SK-N-SH (cell line): ENCODE measurements around the gene NAMPT. TPM values are rescaled to one million over a fixed set of nuclear protein-coding genes. Genes with fewer than 3 reads are reported as not detected.

ENCODE experiments used
- CTCF ChIA-PET: fragments of 300-600, 350-600 bp; formaldehyde crosslinking; extraction: SDS; loops from one replicate; lab custom pipeline; 2021; lab: Yijun Ruan, JAX
- POLR2A ChIA-PET: fragments of 350-600 bp; sonication (Branson Sonifier 250); formaldehyde crosslinking; extraction: SDS; loops from one replicate; lab custom pipeline; 2020; ENCODE audit warnings: antibody characterized with exemption, inconsistent platforms; lab: Yijun Ruan, JAX
- DNase-seq: peaks from one replicate; pipeline ENCODE4 v3.0.0; 2012
- H2AFZ ChIP-seq: fragments of 200-600 bp; sonication (generic); 2 replicates; pipeline ENCODE4 v1.8.1; 2016; ENCODE audit warnings: antibody characterized with exemption, mild to moderate bottlenecking, low read depth
- H3F3A ChIP-seq: fragments of 200-600 bp; sonication (generic); replicated peaks from 2 replicates; pipeline ENCODE3; 2016; ENCODE audit warnings: antibody characterized with exemption, mild to moderate bottlenecking; ENCODE audit not compliant: insufficient read depth
- H3K27ac ChIP-seq, 2 experiments: fragments of 200-500 bp in 1 of 2; fragments of 200-600 bp in 1 of 2; sonication (Bioruptor generic) in 1 of 2; sonication (generic), shearing (Covaris generic) in 1 of 2; 2 replicates each; pipeline versions ENCODE4 v1.5.1 to v1.6.1; 2014 to 2016; ENCODE audit warnings: low read depth in 2 of 2, inconsistent platforms in 1 of 2, low read length in 1 of 2, mild to moderate bottlenecking in 1 of 2, mixed read lengths in 1 of 2
- H3K27me3 ChIP-seq: fragments of 200-600 bp; sonication (generic), shearing (Covaris generic); 2 replicates; pipeline ENCODE4 v1.6.1; 2016; ENCODE audit warnings: mixed run types; ENCODE audit not compliant: insufficient read depth
- H3K36me3 ChIP-seq, 2 experiments: fragments of 200-500 bp in 1 of 2; fragments of 200-600 bp in 1 of 2; sonication (Bioruptor generic) in 1 of 2; sonication (generic) in 1 of 2; replicated peaks in 1 of 2; 2 replicates each; pipeline versions ENCODE3 to v1.5.1; 2014 to 2016; ENCODE audit warnings: low read length in 1 of 2, mild to moderate bottlenecking in 1 of 2; ENCODE audit not compliant: insufficient read depth in 2 of 2, control insufficient read depth in 1 of 2
- H3K4me1 ChIP-seq, 2 experiments: fragments of 200-500 bp in 1 of 2; fragments of 200-600 bp in 1 of 2; sonication (Bioruptor generic) in 1 of 2; sonication (generic), shearing (Covaris generic) in 1 of 2; 2 replicates each; pipeline versions ENCODE4 v1.5.1 to v1.6.1; 2014 to 2016; ENCODE audit warnings: low read depth in 1 of 2, low read length in 1 of 2, mixed run types in 1 of 2; ENCODE audit not compliant: insufficient read depth in 2 of 2, control insufficient read depth in 1 of 2
- H3K4me2 ChIP-seq: fragments of 200-600 bp; sonication (generic), shearing (Covaris generic); 2 replicates; pipeline ENCODE4 v1.6.1; 2017; ENCODE audit warnings: mixed run types
- H3K4me3 ChIP-seq, 2 experiments: fragments of 200-500 bp in 1 of 2; fragments of 200-600 bp in 1 of 2; sonication (Bioruptor generic) in 1 of 2; sonication (generic), shearing (Covaris generic) in 1 of 2; 2 replicates each; pipeline versions ENCODE4 v1.5.1 to v1.8.1; 2014 to 2016; ENCODE audit warnings: low read depth in 2 of 2, inconsistent platforms in 1 of 2, low read length in 1 of 2, mild to moderate bottlenecking in 1 of 2, mixed read lengths in 1 of 2, moderate library complexity in 1 of 2
- H3K79me2 ChIP-seq: fragments of 200-600 bp; sonication (generic); 2 replicates; pipeline ENCODE4 v1.8.1; 2017; ENCODE audit warnings: mild to moderate bottlenecking; ENCODE audit not compliant: insufficient read depth
- H3K9ac ChIP-seq: fragments of 200-600 bp; sonication (generic); 2 replicates; pipeline ENCODE4 v1.6.1; 2017; ENCODE audit warnings: mixed run types
- H3K9me2 ChIP-seq: fragments of 200-600 bp; sonication (generic); 2 replicates; pipeline ENCODE4 v1.6.1; 2017; ENCODE audit warnings: mixed run types
- H3K9me3 ChIP-seq: fragments of 200-600 bp; sonication (generic); 2 replicates; pipeline ENCODE4 v1.6.1; 2017; ENCODE audit warnings: mixed run types, mild to moderate bottlenecking, moderate library complexity
- H4K20me1 ChIP-seq: fragments of 200-600 bp; sonication (generic); 2 replicates; pipeline ENCODE4 v1.6.1; 2017; ENCODE audit warnings: mild to moderate bottlenecking, mixed run types; ENCODE audit not compliant: insufficient read depth
- CHD2 ChIP-seq: fragments of 150-350 bp; IDR thresholded peaks from 2 replicates; pipeline ENCODE4 v1.6.1; 2018; ENCODE audit warnings: low read length; ENCODE audit not compliant: partially characterized antibody
- EP300 ChIP-seq, 2 experiments: IDR thresholded peaks; 2 replicates each; pipeline versions ENCODE4 v1.4.0 to v1.6.1; 2012; ENCODE audit warnings: borderline replicate concordance in 1 of 2, low read depth in 1 of 2, low read length in 1 of 2
- EZH2phosphoT487 ChIP-seq: fragments of 200-600 bp; sonication (generic); IDR thresholded peaks from 2 replicates; pipeline ENCODE4 v1.6.1; 2017; ENCODE audit warnings: low read depth, mixed run types, mild to moderate bottlenecking, antibody characterized with exemption, moderate library complexity, borderline replicate concordance
- FOSL2 ChIP-seq: IDR thresholded peaks from 2 replicates; pipeline ENCODE4 v1.4.0; 2012; ENCODE audit warnings: low read depth, mild to moderate bottlenecking, moderate library complexity, borderline replicate concordance
- GATA2 ChIP-seq: sonication (generic); formaldehyde crosslinking; IDR thresholded peaks from 2 replicates; pipeline ENCODE4 v1.5.0; 2020; ENCODE audit warnings: mild to moderate bottlenecking, missing genetic modification reagents
- IRF3 ChIP-seq: fragments of 150-350 bp; IDR thresholded peaks from 2 replicates; pipeline ENCODE4 v1.6.1; 2016; ENCODE audit warnings: mild to moderate bottlenecking, low read depth, low read length
- MAX ChIP-seq: IDR thresholded peaks from 2 replicates; pipeline ENCODE4 v1.4.0; 2012; ENCODE audit warnings: low read depth
- MXI1 ChIP-seq: IDR thresholded peaks from 2 replicates; pipeline ENCODE4 v1.6.1; 2012; ENCODE audit warnings: mild to moderate bottlenecking, low read depth, low read length, improper control_type of control experiment
- NRF1 ChIP-seq: IDR thresholded peaks from 2 replicates; pipeline ENCODE4 v1.6.1; 2012; ENCODE audit warnings: low read depth, mild to moderate bottlenecking, low read length
- PBX3 ChIP-seq: IDR thresholded peaks from 2 replicates; pipeline ENCODE4; 2012
- POLR2AphosphoS5 ChIP-seq: IDR thresholded peaks from 2 replicates; pipeline ENCODE4 v1.6.1; 2012; ENCODE audit warnings: low read depth, low read length
- RCOR1 ChIP-seq: fragments of 150-350 bp; IDR thresholded peaks from 2 replicates; pipeline ENCODE4 v1.6.1; 2017; ENCODE audit warnings: antibody characterized with exemption, low read length
- REST ChIP-seq: IDR thresholded peaks from 2 replicates; pipeline ENCODE4 v1.6.1; 2012; ENCODE audit warnings: mild to moderate bottlenecking, low read depth, low read length, moderate library complexity
- SIN3A ChIP-seq: IDR thresholded peaks from 2 replicates; pipeline ENCODE4 v1.6.1; 2012; ENCODE audit warnings: low read depth, mild to moderate bottlenecking, low read length, moderate library complexity, borderline replicate concordance
- SMC3 ChIP-seq: IDR thresholded peaks from 2 replicates; pipeline ENCODE4 v1.6.1; 2012; ENCODE audit warnings: low read depth, low read length, improper control_type of control experiment
- TCF12 ChIP-seq: IDR thresholded peaks from 2 replicates; pipeline ENCODE4 v1.4.0; 2012
- YY1 ChIP-seq: IDR thresholded peaks from 2 replicates; pipeline ENCODE4 v1.4.0; 2012; ENCODE audit warnings: low read depth, mild to moderate bottlenecking
- ZBTB33 ChIP-seq: IDR thresholded peaks from 2 replicates; pipeline ENCODE4 v1.4.0; 2012; ENCODE audit warnings: low read depth, borderline replicate concordance
- WGBS: methylation state at CpG from one replicate; pipeline ENCODE4 v1.1.6; 2017; ENCODE audit warnings: low lambda C conversion rate; 5-methylcytosine and 5-hydroxymethylcytosine counted together
- polyA plus RNA-seq, 3 experiments: library from polyadenylated mRNA; depleted of rRNA; stranded (reverse); fragments of >200 nt; gene quantifications; 2 replicates each; pipeline ENCODE4 v1.2.3, GENCODE V29; 2012

Gene NAMPT
- polyA plus RNA-seq, 1 of the 3 experiments (the other 2 are of a cell fraction), result 20.1 TPM

- Histone ChIP-seq H3K36me3 (no peaks in the 10 kb centered on the region), H3K9me3 (no peaks in the 10 kb centered on the region), H3F3A (peaks cover 8% of the 10 kb centered on the region), H4K20me1 (no peaks in the 10 kb centered on the region), H2AFZ (no peak overlapping the region), H3K4me3 (no peak overlapping the region), H3K79me2 (no peaks in the 10 kb centered on the region), H3K27me3 (no peaks in the 10 kb centered on the region), H3K9me2 (no peaks in the 10 kb centered on the region)
- TF ChIP-seq PBX3 (no peak), SMC3 (no peak), POLR2AphosphoS5 (no peak), SIN3A (no peak), GATA2 (CRISPR knock-in tag) (no peak), CHD2 (no peak), RCOR1 (no peak), MXI1 (no peak), FOSL2 (no peak), EZH2phosphoT487 (no peak), ZBTB33 (no peak), EP300 (IDR thresholded peaks at IDR 0.05; ENCODE audit: borderline replicate concordance in 1 of 2, low read depth in 1 of 2, low read length in 1 of 2) (no peak), REST (no peak), YY1 (no peak), IRF3 (no peak), TCF12 (no peak), NRF1 (no peak), MAX (no peak)
- TF ChIP-seq, all 33 proteins: peak for 0
- WGBS, result 63% methylated on average over 2 of the region's 2 CpGs
- POLR2A ChIA-PET, result no interaction called here
- Histone ChIP-seq H3K4me2 (no peak overlapping the region), H3K27ac (no peak overlapping the region), H3K9ac (no peak overlapping the region), H3K4me1 (no peaks in the 10 kb centered on the region)
- DNase-seq, result no peak
- CTCF ChIA-PET, result interaction anchor here (1.4 kb wide), 1 partner anchor 13 kb away, joined by 6 read pairs; no protein-coding TSS in a partner anchor
Observed at GRCh38 chr7:106318482-106318881, 33.7 kb upstream of the NAMPT start.
